NCI-H1694 (cell line): ENCODE data around the gene FTO.

ENCODE experiments used
- DNase-seq: peaks from one replicate; lab custom pipeline; 2025; lab: John Stamatoyannopoulos, UW

Gene FTO

GRCh38 chr16:54160939-54161897 lies 457.3 kb downstream of the FTO start:
- DNase-seq = no peak

DNA sequence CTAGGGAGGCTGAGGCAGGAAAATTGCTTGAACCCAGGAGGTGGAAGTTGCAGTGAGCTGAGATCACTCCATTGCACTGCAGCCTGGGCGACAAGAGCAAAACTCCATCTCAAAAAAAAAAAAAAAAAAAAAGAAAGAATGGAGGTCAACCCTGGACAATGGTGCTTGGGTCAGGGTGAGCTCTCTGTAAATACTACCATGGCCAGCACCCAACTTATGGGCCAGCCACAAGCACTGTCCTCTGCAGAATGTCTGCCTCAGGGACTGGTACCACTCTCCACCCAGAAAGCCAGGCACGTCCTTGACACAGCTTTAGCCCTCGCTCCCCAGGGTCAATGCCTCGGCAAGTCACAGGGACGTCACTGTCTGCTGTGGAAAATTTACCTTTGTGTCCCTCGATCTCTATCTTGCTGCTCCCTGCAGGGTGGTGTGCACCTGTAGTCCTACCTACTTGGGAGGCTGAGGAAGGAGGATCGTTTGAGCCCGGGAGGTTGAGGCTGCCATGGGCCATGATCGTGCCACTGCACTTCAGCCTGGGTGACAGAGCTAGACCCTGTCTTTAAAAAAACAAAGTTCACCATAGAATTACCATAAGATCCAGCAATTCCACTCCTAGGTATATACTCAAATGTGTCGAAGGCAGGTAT lies 459.4 kb downstream of the FTO start:
- no peak for DNase-seq

DNA sequence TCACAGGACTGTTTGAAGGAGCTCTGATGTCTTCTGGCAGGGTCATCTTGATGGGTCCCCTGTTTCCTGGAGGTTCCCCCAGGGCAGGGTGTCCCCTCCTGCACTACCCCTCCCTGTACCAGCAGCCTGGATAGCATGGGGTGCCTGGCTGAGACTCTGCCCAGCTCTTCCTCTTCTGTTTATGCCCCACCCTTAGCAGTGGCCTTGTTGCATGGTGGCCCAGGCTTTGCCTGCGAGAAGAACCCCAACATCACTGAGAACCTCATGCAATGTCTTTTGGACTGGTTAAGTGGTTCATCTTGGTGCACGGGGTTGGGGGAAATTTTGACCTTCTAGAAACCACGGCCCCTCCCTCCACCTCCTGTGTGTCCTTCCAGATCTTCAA lies 460.8 kb downstream of the FTO start:
- DNase-seq = no peak

GRCh38 chr16:54165174-54165911 lies 461.4 kb downstream of the FTO start:
- no peak for DNase-seq

DNA sequence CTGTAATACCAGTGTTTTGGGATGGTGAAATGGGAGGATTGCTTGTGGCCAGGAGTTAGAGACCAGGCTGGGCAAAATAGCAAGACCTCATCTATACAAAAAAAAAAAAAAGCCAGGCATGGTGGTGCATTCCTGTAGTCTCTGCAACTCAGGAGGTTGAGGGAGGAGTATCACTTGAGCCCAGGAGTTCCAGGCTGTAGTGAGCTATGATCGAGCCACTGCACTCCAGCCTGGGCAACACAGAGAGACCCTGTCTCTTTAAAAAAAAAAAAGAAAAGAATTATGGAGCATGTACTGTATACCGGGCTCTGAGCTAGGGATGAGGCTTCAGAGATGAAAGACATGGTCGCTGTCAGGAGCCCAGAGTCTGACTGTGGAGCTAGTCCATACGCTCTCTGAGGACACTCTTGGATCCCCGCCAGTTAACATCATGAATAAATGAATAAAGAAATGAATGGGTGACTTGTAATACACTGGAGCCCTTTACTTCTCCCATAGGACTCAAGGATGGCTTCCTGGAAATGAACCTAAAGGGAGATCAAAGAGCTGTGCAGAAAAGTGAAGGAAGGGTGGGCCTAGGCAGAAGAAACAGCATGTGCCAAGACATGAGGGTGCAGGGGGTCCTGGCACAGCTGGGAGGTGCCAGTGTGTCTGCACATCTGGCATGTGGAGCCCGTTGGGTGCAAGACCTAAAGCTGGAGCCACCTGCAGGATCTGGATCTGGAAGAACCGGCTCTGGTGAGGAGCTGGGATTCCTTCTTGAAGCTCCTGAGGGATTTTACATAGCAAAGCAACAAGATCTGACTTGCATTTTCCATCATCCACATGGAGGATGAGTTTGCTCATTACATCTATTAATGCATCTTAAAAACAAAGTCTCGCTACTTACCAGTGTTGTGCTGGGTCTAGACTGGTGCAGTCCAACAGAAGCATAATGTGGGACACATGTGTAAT lies 462.2 kb downstream of the FTO start:
- no peak for DNase-seq

GRCh38 chr16:54169112-54169511 lies 465.2 kb downstream of the FTO start:
- DNase-seq = no peak

DNA sequence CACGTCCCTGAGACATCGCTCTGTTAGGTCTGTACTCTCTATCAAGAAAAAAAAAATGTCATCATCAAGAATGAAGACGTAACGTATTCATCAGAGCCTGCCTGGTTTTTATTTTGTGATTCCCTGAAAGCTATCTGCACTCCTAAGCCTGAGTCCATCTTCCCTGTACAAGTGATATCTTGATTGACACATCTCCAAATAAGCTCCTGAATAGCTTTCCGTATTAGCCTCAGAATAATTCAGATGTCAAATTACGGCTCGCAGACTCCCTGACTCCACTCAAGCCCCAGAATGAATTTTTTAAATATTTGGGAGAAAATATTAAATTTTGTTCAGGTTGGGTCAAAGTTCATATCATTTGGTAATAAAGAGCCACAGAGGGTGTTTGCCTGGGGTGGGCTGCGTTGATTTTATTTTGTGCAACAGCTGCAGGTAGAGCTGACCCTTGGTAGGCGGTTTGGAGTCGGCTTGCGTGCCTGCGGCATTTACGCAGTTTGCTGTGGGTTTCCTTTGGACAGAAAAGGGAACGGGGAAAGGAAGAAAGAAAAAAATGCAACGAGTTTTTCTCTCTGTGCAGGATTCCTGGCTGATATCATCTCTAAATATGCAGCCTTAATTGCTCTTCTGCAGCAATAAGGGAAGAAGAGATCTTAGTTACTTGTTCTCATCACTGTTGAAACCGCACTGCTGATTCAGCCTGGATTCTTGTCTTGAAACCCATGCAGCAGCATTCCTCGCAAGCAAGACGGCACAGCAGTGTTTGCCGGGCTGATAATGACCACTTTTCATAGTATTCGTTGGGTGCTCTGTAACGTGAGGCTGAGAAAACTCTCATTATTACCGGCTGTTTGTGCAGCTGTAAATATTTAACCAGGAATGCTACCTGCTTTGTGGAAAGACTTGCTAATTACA lies 467.9 kb downstream of the FTO start:
- DNase-seq = no peak

- no peak for DNase-seq
Observed at GRCh38 chr16:54173490-54173889, 469.5 kb downstream of the FTO start.

GRCh38 chr16:54174201-54174600 lies 470.2 kb downstream of the FTO start:
- DNase-seq = no peak

DNA sequence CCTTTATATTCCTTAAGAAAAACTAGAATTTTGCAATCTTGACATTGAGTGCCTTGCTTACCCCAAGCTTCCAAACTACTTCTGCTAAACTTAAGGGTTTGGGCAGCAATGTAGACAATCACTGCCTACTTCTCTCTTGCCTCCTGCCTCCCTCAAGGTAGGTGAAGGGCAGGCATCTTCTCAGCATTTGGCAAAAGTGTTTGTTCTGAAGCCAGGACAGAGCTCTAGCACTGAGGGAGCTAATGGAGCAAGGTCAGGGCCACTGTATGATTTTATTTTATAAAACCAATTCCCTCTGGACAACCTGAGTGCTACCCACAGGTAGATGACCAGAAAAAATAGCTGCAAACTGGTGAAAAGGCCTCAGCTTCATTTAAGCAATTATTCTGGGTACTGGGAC lies 470.8 kb downstream of the FTO start:
- no peak for DNase-seq

DNA sequence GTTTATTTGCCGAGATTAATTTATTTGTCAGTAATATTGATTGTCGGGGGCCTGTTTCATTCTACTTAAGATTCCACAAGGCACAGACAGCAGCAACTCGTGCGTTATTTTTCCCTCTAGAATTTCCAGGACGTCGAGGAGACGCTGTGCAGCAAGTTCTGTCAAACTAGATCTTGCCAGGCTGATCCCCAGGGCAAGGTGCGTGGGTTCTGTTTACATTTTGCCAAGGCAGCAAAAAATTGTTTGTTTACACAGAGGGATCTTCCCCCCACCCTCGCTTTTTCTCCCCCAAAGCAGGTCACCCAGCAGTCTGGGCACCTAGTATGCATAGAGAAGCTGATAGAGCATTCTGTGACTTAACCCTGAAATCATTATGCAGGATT lies 471.2 kb downstream of the FTO start:
- DNase-seq = no peak

- no peak for DNase-seq
Observed at GRCh38 chr16:54175552-54176375, 471.8 kb downstream of the FTO start.

GRCh38 chr16:54176376-54176901 lies 472.5 kb downstream of the FTO start:
- no peak for DNase-seq

DNA sequence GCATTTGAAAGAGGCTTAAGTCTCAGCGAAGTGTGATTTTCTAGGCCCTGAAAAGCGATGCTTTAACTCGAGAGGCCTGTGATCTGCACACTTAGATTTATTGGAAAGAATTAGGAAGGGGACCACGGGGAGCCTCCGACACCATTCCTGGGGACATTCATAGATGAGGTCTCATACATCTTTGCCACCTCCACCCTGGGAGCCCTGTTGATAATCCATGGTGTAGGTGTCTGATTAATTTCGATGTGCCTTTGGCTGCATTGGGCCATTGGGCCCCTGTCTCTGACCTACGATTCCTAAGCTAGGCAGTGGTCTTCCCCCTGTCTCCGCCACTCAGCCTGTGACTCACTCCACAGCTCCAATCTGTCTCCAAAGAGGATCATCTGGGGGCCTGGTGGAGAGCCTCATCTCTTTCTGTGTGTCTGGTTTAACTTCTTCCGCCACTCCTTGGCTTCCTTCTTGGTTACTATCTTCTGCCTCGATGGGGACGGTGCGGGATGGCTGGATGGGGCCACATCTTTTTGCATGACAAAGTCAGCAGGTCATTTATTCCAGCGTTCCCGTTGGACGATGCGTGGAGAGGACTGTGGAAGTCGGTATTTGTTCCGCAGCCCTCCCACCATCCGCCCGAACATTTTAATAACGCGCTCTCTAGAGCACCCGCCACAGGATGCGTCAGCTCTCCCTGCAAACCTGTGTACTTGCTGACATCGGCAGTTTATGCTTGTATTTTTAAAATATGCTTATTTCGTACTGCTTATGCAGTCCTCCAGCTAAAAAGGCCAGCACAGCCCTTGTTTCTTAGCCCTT lies 473.3 kb downstream of the FTO start:
- no peak for DNase-seq

DNA sequence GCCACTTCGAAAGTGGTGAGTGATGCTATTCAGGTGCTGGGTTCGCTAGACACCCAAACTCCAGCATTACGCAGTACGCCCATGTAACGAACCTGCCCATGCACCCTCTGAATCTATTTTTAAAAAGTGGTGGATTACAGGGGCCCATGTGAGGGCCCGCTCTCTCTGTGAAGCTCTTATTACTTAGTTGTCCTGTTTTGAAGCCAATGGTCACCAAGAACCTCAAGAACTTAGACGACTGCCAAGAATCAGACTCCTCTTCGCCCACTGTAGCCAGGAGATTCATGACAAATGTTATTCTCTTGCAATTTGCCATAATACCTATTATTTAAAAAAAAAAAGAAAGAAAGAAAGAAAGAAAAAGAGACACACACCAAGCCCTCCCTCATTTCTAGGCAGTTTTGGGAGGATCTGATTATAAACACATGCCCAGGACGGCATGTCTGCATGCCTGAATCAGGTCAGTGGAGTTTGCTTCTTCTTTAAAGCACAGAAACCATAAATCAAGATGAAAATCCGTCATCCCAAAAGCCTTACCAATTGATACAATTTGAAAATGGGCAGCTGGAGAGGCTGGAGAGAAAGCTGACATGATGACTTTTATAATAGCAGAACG lies 474.0 kb downstream of the FTO start:
- no peak for DNase-seq

GRCh38 chr16:54178478-54178976 lies 474.6 kb downstream of the FTO start:
- DNase-seq = peak; percentile 40

- DNase-seq = no peak
Observed at GRCh38 chr16:54180421-54181359, 476.7 kb downstream of the FTO start.
